HG03159 (cell line): ENCODE measurements around the gene METTL21C.

Experiments used
- ATAC-seq: cut with Tn5 transposase; IDR thresholded peaks from one replicate; pipeline ENCODE4 v1.9.1; 2021; ENCODE audit warnings: mild to moderate bottlenecking, moderate library complexity; ENCODE audit not compliant: unreplicated experiment

METTL21C gene

DNA sequence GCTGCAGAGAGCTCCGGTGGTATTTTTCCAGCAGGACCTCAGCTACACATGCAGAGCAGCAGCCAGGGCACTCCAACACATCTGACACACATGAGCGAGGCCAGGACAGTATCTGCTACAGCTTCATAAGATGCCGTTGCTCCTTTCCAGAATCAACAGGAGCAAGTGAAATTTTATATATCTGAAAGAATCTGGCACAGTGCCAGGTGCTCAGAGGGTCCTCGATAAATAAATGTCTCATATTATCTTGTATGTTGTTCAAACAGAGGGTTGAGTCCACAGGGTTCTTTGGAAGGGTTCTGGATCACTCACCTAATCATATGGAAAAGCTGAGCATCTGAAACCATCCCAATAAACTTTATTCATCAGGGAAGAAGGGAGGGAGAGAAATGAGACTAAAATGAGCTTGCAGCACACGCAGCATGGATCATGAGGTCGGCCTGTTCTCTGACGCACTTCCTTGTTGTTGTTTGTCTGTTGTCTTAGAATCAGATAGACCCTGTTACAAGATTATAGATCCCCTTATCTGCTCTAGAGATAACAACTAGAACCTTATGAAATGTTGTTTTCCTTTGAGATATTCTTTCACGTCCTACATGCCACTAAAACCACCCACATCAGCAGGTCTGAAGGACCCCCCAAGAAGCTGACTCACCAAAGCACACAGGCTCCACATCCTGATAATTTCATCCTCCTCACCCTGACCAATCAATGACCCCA lies 3.2 kb upstream of the METTL21C start:
- ATAC-seq = no peak

DNA sequence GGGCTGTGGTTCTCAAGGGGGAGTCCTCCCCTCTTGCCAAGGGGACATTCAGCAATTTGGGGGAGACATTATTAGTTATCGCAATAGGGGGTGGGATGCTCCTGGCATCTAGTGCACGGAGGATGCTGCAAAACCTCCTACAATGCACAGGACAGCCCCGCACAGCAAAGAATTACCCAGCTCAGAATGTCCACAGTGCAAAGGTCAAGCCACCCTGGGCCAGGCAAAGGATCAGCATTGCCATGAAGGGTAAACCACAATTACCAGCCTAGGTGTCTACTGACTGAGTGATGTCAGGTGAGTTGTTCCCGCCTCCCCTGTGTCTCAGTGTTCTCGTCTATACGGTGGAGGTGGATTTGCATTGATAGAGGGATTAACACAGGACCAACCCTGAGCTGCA lies 2.4 kb upstream of the METTL21C start:
- no peak for ATAC-seq

DNA sequence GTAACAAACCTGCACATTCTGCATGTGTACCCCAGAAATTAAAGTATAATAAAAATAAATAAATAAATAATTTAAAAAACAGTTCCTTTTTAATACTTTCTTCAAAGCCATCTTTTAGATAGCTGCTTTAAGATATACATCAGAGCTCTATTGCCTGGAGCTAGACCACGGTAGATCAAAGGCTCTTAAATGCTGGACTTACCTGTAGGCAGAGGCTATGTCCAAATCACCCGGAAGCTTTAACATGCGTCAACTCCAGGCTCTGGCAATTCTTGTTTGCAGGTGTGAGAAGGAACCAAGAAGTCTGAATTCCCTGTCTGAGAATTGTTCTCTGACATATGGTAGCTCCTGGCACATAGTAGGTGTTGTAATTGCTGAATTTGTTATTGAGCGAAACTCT lies 1.6 kb upstream of the METTL21C start:
- no peak for ATAC-seq

DNA sequence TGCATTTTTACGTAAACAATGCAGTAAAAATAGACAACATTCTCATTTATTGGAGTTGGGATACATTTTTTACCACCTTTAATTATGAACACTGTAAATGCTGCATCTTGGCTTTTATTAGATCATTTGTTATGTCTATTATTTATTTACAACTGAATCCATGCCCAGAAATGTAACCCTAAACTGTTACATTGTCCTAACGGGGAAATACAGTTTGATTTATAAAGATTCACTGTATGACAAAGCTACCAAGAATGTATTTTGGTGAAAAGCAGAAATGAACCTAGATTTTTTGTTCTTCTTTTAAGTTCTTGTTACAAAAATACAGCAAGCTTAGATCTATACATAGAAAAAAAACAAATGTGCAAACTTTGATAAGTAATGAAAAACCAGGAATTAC lies 1.1 kb downstream of the METTL21C start:
- no peak for ATAC-seq

DNA sequence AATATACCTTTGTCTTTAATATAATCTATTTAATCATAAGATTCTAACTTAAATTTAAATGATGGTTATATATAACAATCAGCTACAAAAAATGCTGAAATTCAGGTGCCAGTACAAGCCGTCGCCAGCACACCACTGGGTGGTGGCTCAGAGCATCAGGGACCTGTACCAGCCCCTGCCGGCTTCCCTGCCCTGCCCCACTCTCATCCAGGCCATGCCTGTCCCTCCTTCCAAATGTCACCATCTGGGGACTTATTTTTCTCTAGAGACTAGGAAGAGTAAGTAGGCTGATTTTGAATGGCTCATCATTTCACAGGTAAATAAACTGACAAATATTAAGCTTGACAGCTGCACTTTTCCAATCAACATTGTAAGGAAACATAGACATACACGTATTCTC lies 1.6 kb downstream of the METTL21C start:
- no peak for ATAC-seq

DNA sequence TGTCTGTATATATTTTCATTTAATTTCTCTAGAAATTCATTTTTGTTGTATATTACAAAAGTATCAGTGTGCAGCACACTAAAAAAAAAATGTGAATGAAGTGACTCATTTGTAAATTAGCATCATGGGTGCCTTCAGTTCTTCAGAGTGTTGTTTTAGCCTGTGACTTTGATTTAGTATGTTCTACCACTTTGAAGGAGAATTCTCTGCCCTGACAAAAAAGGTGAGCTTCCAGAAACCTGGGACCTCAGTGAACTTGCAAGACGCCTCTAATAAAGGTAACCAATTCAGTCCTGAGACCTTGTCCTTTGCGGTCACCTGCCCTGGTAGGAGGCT lies 2.4 kb downstream of the METTL21C start:
- ATAC-seq = no peak

DNA sequence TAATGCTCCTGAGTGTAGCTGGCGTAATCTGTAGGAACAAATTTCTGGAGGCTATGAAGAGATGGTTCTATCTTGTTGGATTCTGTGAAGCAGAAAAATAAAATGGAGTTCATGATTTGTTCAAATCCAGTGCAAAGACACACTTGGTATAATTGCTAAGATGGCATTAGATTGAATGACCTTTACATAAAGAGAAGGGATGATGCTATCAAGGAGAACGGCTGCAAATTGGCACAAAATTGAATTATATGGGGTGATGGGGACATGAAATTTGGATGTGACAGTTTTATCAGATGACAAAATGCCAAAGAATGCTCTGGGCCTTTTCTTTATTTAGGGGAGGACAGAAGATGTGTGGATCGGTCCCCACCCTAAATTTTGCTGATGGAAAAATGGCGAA lies 4.0 kb downstream of the METTL21C start:
- ATAC-seq = no peak

DNA sequence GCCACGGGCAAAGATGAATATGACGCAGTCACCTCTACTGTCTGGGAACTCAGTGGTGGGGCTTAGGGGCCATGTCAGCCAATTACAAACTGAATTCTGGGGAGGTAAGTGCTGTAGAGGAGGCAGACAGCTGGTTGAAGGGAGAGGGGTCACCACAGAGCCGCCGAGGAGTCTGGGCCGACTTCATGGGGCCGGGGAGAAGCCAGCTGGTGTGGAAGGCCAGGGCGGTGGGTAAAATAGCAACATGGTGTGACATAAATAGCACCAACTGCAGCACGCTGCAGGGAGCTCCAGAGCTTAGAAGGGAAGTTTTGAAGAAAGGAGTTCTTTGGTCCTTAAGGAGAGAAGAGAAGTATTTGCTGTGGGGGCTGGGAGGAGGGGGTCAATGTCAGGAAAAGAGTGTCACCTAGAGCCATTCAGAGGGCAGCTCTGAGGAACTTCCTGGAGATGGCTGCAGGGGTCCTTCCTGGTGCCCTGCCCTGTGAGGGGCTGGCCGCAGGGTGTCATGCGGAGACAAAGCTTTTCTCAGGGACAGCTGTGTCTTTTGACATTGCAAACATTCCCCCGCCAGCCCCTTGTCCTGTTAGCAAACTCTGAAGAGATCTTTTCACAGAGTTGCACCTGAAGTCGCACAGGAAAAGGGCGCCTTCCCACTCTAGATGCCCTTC lies 6.4 kb downstream of the METTL21C start:
- ATAC-seq = no peak

DNA sequence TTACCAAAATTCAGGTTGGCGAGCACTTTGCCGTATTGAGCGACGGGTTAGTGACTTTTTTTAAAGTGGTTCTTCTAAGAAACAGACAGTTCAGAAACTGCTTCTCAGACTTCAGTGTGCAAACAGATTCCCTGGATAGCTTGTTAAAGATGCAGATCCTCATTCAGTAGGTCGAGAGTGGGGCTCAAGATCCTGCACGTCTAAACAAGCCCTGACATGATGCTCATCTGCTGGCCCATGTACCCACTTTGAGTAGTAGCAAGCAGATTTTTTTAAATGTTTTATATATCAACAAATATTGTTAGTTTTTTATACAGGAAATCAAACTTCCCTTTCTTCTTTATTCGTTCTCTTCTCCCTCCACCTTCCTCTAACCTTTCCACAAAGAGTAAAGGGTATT lies 7.3 kb downstream of the METTL21C start:
- no peak for ATAC-seq

DNA sequence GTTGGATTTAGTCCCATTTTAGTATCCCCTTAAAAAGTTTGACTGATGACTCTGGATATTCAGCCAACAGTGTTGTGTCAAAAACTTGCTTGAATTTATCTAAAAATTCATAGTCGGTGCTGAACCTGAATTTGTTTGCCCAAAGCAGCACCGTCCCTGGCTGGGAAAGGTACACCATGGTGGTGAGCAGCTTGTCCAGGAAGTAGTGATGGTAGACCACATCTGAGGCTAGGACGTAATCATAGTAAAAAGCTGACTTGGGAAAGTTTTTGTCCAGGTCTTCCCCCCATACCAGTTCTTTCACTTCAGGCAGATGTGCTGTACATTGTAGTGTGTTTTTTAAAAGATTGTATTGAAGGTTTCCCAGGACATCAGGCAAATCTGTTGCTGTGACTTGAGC lies 8.8 kb downstream of the METTL21C start:
- ATAC-seq = no peak

DNA sequence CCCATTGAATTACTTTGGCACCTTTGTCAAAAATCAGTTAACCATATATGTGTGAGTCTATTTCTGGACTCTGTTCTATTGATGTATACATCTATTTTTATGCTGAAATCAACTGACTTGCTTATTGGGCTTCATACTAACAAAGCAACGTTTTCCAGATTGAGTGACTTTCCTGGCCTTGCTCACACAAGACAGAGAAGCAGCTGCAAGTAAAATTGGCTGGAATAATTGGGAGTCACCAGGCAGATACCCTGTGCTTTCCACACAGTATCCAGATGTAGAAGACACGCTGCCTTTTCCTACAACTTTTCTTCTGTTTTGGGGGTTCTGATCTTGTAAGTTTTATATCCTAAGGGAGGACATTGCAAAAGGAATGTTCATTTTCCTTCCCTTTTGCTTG lies 11.2 kb downstream of the METTL21C start:
- no peak for ATAC-seq

DNA sequence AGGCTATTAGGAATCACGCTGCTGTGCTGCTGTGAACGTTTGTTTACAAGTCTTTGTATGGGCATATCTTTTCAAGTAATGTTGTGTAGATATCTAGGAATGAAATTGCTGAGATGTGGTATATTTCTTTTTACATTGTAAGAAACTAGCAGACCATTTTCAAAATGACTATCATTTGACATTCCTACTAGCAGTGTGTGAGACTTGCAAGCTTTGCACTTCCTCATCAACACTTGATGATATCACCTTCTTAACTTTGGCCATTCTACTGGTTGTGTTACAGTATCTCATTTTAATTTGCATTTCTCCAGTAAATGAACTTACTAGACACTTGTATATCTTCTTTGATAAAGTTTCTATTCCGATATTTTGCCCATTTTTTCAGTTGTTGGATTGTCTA lies 12.1 kb downstream of the METTL21C start:
- ATAC-seq = no peak

DNA sequence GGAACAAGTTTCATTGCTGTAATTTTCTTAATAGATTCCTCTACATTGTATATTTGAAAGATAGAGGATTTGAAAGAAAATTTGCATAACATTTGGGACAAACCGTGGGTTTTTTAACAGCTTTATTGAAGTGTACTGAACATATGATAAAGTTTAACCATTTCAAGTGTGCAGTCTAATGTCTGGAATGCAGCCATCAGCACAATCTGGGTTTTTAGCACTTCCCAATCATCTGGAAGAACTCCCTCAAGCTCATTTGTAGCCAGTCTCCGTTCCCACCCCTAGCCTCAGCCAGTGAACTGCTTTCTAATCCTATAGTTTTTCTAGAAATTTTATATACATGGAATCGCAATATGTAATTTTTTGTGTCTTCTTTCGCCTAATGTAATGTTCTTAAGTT lies 12.6 kb downstream of the METTL21C start:
- ATAC-seq = no peak

DNA sequence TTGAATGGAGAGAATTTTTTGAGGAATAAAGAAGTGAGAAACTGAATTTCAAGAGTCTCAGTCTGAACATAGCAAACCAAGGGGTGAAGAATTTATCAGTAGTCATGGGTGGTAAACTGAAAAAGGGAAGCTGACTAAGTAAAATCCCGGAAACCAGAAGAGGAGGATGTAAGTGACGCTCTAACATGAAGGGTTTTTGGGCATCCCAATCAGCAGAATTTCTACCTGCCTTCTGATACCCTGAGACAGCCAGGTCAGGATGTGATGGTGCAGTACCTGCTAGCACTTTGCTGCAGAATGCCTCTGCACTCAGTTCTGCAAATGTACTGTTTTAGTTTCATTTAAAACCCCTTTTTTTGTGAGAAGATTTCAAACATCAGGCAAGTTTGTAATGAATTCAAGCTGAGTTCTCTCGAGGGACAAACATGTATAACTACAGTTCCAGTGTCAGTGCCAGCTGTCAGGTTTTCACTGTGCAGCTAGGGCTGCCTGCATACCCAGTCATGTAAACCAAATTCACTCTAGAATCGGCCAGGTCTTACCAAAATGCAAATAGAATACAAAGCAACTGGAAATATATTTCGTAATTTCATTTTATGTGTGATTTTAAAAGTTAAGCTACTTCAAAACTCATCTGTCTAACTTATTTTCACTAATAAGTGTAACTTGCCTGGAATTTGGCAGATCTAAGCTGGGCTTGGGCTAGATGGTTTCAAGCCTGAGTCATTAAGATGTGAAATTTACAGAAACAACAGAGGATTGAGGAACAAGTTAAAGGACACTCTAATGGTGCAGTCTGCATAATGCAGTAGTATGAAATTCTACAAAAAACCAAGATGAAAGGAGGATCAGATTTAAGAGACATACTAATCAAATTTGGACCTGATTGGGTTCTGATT lies 13.8 kb downstream of the METTL21C start:
- peak; percentile 40 for ATAC-seq

DNA sequence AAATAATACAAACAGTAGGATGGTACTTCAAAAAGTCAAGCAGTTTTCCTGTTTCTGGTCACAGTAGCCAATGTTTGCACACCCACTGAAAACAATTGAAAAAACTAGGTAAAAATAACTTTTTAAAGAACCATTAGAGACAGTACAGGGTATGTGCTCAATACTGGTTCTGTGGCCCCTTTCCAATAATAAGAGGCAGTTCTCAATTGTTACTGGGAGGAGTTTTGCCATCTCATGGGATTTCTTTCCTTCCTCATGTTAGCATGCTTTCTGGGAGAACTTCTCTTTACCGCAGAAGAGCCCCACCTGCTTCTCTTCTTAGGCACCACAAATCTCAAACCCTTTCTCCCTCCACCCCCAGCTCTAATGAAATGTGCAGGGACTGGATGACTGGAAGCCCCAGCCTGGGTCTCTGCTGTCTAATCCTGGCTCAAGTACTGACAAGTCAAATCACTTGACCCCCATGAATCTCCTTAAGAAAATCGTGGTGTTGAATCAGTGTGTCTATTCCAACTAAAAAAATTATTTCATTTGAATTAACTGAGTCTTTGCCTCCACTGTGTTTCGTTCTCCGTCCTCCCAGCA lies 14.6 kb downstream of the METTL21C start:
- ATAC-seq = no peak

DNA sequence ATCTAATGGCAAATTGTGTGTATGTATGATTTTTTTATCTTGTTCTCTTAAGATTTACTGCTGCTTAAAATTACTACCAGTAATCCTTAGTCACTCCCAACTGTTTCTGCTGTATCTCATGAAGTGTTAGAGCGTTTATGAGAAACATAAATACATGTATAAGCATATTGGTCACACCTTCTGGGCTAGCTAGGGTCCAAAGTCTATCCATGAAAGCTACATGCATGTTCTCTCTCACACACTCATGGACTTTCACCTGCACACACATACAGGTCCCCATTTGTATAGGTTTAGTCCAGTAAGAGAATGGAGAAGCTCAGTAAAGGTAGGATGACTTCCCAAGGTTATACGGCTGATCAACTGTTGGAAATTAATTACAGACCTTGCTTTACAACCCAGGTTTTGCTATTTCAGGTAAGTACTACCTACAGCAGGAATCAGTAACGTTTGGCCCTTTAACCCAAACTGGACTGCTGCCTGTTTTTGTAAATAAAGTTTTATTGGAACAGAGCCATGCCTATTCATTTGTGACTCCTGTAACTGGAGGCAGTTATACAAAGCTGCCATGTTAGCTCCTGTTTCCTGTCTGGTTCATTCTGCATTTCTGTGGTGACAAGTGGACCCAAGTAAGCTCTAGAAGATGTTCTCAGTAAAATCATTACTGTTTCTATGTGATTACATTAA lies 15.3 kb downstream of the METTL21C start:
- ATAC-seq = no peak

DNA sequence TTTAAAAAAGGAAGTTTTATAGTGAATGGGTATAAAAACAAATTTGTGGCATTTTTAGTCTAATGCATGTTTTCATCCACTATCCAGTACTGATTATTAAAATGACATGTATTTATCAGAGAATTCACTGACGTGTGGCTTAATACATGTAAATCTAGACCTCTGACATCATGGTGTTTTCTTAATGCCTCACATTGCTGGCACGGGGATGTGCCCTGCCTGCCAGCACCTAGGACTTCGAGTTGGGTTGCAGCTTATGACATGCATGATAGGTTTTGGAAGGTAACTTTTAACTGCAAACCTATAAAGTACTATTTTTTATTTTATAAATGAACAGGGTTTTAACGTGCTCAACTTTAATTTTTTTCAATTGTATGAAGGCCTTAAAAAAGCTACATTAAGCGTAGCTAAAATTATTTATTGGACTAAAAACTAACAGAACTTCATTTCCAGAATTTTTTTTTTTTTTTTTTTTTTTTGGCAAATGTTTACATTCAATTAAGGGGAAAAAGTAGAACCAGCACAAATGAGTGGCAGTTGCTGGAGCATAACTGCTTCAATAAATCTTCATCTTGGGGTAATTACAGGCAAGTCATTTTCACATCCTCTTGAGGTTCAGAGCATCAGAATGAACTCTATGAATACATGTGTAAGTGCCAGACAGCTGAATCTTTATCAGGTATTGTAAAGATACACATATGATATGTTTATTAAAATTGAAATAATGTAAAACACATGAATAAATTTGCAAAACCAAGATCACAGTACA lies 16.3 kb downstream of the METTL21C start:
- no peak for ATAC-seq

DNA sequence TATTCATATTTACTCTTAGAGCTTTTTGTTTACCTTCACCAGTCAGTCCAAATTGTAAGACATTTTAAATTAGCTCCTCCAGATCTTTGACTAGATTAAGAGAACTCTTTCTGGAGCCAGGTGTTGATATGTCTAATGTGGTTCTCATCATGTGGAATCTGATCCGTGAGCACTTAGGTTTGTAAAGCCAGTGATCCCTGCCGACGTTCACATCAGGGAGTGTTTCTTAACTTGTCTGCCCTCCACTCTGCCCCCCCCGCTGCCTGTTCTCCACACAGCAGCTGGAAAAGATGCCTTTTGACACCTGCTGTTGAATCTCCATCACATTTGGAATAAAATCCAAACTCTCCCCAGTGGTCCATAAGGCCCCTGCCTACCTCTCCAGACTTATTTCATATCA lies 17.7 kb downstream of the METTL21C start:
- ATAC-seq = no peak

DNA sequence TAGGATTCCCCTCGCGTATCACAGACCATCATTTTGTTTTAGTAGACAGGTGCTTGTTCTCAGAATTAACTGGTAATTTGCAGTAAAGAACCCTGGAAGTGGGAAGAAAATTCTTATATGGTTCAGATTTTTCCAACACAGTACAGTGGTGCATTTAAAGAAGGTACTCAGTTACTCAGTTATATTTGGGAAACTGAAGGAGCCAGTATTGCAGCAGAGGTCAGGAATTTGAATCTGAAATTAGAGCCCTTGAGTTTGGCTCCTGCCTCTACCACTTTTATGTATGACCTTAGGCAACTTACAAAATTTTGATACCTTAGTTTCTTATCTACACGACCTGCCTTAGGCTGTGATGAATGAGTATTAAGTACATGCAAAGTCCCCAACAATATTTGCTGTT lies 19.7 kb downstream of the METTL21C start:
- no peak for ATAC-seq

DNA sequence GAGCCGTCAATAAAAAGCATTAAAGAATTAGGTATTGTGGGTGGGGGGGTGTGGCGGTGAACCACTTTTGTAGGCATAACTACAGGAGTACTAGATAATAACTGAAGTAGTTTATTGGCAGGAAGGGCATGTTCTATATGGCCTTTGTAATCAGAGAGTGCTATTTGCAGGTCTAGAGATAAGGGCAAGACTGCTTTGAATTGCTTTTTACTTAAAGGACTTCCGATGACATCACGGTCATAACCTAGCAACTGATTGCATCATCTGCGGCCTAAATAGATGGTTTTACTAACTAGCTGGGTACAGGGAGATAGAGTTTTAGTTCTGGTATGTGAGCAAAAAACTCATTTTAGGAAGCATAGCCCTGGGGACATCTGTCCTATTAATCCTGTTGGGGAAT lies 24.7 kb downstream of the METTL21C start:
- ATAC-seq = no peak
